GM12872 (cell line): ENCODE results near the gene CEP126.

Experiments
- TF ChIP-seq, protein P1 (sequence below): IDR thresholded peaks from 3 replicates; pipeline ENCODE4 v1.5.1; 2011; ENCODE audit warnings: low read depth, mild to moderate bottlenecking, low read length, moderate library complexity; ENCODE audit not compliant: insufficient read depth

The CEP126 gene

GRCh38 chr11:101914341-101914737 is 471 bp upstream of the CEP126 start:
- TF ChIP-seq, protein P1, sequence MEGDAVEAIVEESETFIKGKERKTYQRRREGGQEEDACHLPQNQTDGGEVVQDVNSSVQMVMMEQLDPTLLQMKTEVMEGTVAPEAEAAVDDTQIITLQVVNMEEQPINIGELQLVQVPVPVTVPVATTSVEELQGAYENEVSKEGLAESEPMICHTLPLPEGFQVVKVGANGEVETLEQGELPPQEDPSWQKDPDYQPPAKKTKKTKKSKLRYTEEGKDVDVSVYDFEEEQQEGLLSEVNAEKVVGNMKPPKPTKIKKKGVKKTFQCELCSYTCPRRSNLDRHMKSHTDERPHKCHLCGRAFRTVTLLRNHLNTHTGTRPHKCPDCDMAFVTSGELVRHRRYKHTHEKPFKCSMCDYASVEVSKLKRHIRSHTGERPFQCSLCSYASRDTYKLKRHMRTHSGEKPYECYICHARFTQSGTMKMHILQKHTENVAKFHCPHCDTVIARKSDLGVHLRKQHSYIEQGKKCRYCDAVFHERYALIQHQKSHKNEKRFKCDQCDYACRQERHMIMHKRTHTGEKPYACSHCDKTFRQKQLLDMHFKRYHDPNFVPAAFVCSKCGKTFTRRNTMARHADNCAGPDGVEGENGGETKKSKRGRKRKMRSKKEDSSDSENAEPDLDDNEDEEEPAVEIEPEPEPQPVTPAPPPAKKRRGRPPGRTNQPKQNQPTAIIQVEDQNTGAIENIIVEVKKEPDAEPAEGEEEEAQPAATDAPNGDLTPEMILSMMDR: no peak

- TF ChIP-seq, protein P1: no peak
These were observed 1.0 kb downstream of the CEP126 start for GRCh38 chr11:101915791-101916291.

DNA sequence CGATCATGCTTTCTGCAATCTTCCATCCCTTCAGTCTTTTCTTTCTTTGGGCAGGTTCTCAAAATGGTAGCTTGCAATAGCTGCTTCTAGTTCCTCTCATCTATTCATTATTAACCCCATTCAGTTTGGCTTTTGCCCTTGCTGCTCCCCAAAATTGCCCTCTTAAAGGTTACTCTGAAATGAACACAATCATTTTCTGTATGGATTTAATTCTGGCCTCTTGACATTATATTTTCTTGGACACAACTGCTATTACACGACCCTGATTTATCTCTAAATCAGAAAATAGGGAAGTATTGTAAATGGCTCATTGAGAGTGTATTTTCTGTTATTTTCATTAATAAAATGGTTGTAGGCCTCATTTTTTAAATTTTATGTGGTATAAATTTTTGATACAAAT is 1.6 kb downstream of the CEP126 start, which contains the start of gene ANGPTL5:
ANGPTL5 (minus strand) TSS at position 101 of the 400 bp plus-strand sequence. CDS start 8,613 bp downstream, outside the sequence.
- TF ChIP-seq, protein P1: no peak

DNA sequence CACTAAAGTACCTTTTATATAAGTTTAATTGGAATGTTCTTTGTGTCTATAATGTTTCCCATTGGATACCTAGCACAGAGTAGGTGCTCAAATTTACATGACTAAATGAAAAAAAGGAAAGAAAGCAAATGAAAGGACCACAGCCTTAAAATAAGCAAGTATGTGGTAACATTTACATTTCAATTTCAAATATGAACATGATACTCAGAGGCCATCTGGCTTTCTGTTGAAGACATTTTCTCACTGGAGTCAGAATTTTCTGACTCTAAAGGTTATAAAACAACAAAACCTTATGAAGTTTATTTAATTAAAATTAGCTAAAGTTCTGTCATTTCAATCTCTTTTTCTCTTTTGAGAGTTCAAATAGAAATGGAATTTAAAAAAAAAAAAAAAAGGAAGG is 2.4 kb downstream of the CEP126 start:
- TF ChIP-seq, protein P1: no peak

DNA sequence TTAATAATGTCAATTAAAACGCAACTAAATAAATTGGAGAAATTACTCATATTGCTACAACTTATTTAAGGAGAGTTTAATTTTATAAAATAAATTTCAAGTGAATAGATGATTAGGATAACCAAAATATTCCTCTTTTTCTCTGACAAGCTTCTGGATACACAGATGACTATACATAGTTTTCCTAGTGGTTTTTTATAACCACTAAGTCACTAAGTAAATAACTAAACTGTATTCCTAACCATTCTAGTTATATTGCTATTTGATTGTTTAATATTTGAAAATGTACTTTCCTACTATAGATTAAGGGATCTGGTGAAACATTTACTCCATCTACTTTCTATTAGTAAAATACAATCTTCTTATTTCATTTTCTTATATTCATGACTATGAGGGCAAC is 6.2 kb downstream of the CEP126 start:
- TF ChIP-seq, protein P1: no peak

GRCh38 chr11:101923554-101923953 is 8.7 kb downstream of the CEP126 start:
- TF ChIP-seq, protein P1: no peak

- TF ChIP-seq, protein P1: no peak
These were observed 14.6 kb downstream of the CEP126 start for GRCh38 chr11:101929294-101929915.
